Measurements from ENCODE around the gene CBLN2.

CBLN2 gene

GRCh38 chr18:72544092-72544886 lies at the start of gene CBLN2:
Gene CBLN2 (minus strand): TSS chr18:72544342. CDS start chr18:72542160, 2,182 bp downstream.
- DNase-seq: no peak

DNA sequence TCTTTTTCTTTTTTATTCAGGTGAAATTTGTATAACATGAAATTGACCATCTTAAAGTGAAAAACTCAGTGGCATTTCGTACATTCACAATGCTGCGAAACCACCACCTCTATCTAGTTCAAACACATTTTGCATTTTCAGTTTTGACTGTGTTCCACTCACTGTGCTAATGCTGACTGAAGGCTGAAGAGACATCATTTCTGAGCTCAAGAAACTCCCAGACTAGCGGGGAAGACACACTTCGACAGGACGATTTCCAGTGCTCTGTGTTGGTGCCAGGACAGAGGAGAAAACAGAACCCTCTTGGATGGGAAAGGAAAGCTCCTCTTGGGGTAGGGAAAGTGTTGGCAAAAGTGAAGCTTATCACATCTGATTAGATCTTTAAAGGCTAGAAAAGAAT lies 44.2 kb upstream of the CBLN2 start:
- no peak for DNase-seq

DNA sequence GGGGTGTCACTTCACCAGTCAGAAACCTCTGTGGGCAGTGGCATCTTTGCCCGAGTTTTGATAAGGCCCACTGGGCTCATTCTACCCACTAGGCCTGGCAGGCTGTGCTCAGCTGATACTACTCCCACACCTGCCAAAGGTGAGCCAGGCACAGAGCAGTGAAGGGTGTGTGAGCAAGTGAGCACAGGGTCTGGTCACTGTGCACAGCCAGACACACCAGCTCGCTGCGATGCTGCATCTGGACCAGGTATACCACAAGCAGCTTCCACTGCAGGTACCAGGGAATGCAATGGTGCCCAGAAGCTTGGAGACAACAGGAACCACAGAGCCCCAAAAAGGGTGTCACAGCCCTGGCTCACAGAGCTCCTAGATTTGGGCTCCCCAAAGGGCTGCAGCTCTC lies 40.6 kb upstream of the CBLN2 start:
- no peak for DNase-seq

DNA sequence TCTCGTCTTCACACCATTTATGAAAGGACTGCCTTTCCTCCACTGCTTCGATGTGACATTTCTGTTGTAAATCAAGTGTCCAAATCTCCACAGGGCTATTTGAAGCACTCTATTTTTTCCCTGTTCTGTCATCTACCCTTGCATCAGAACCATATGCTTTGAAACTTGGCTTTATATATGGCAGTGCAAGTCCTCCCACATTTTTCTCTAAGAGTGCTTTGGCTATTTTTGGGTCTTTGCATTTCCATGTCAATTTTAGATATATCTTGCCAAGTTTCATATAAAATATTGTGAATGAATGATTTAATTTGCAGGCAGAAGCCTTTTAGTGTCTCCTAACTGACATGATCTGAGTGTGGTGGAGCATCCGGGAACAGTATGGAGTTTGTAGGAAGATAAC lies 37.8 kb upstream of the CBLN2 start:
- DNase-seq: no peak

DNA sequence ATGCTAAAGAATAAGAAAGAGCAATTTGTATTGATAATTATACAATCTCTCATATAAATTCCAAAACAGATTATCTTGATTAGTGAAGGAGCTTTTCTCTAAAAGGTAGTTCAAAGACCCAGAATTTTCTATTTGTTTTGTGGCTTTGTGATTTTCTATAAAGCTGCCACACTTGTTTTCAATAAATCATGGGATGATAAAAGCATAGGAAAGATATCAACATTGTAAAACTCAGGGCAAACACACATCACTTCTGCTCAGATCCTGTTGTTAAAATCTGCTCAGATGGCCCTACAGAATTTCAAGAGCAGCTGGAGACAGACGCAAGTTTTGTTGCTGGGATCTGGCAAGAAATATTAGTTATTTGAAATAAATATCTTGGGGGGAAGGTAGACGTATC lies 28.8 kb upstream of the CBLN2 start:
- no peak for DNase-seq

DNA sequence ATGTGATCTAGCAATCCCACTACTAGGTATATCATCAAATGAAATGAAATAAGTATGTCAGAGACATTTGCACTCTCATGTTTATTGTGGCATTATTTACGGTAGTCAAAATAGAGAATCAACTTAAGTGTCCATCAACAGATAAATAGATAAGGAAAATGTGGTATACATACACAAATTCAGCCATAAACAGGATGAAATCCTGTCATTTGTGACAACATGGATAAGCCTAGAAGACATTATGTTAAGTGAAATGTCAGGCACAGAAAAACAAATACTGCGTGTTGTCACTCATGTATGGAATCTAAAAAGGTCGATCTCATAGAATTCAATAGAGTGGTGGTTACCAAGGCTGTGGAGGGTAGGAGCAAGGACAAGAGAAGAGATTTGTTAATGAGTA lies 22.1 kb upstream of the CBLN2 start:
- no peak for DNase-seq

DNA sequence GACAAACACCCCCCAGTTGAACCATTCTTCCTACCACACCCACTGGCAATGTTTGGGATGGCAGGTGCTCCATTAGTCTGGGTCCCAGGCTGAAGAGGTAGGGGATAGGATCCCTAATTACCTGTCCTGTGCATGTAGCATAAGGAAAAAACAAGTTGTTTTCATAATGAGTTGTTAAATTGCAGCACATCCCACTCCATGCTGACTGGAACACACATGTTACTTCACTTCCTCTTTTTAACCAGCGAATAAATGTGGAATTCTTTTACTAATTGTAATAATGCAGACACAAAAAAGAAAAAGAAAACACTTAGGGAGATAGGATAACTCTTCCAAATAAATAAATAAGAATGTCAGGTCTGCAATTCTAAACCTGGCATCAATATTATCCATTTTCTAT lies 11.8 kb upstream of the CBLN2 start:
- DNase-seq: no peak

DNA sequence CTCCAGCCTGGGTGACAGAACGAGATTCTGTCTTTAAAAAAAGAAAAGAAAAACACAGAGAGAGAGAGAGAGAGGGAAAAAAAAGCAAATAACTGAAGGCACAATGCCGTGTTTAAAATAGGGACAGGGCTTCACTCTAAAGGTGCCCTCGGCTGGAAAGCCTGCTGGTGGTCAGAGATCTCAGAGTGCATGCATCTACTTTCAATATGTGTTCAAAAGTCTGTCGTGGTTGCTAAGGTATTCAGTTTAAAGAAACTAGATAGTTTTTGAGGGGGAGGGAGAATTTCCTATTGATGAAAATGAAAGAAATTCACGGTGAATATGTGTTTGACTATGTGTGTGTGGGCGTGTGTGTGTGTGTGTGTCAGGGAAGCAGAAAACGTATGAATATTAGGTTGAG lies 11.0 kb upstream of the CBLN2 start:
- no peak for DNase-seq

GRCh38 chr18:72543357-72544055 lies 636 bp downstream of the CBLN2 start:
- DNase-seq: no peak

- DNase-seq: no peak
Observed at GRCh38 chr18:72542984-72543356, 1.2 kb downstream of the CBLN2 start.

- DNase-seq: no peak
Observed at GRCh38 chr18:72542342-72542741, 1.8 kb downstream of the CBLN2 start.

- no peak for DNase-seq
Observed at GRCh38 chr18:72541871-72542332, 2.2 kb downstream of the CBLN2 start.

DNA sequence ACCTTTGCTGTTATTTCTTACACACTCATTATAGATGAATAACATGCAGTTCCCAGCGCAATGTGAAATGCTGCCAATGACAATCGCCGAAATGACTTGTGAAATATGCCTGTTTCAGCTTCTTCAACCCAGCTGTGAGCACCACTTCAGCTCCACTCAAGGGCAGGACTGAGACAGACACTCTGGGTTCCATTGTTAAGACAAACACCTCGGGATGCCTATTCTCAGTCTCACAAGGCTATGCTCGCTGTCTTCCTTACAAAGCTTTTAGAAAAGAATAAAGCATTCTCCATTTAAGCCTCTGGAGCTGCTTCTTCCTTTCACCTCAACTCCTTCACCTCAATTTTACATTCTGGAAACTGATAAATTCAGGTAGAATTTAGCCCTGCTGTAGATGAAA lies 4.2 kb downstream of the CBLN2 start:
- DNase-seq: no peak

- DNase-seq: no peak
Observed at GRCh38 chr18:72530622-72531021, 13.5 kb downstream of the CBLN2 start.

DNA sequence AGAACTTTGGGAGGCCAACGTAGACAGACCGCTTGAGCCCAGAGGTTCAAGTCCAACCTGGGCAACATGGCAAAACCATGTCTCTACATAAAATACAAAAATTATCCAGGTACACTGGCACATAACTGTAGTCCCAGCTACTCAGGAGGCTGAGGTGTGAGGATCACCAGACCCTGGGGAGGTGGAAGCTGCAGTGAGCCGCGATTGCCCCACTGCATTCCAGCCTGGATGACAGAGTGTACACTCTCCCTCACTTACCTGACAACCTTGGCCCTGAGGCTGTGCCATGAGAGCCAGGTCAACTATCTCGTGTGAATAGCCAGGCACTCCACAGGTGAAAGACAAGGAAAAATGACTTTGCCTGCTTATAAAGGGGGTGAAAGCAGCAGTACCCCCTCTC lies 39.3 kb downstream of the CBLN2 start:
- DNase-seq: no peak

DNA sequence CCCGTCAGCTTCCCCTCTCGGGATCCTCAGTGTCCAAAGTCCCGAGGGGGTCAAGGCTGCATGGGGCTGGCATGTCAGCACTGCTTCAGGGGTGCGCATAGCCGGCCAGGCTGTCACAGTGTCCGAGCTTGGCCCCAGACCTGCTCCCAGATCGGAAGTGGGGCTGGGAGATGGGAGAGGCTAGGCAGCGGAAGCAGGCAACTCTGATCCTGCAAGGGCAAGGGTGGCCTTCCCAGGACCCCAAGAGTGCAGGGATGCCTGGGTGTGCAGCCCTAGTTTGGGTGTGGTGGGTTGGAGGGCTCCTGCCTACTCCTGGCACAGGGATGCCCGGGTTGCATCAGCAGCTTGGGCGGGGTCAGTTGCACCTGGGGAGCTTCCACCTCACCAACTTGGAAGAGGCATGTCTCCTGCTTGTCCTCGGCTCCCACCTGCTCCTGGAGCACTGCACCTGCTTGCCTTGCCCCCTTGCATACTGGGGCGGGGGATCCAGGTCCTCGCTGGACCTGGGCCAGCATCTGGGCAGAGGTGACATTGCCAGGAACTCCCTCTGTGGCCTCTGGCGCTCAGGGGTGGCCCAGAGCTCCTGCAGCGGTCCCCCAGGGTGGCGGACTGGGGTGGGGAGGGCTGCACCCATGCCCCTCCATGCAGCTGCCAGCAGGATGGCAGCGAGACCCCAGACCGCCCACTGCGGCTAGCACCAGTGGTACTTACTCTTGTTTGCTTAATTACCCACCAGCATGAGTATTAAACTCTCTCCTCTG lies 41.3 kb downstream of the CBLN2 start:
- no peak for DNase-seq

GRCh38 chr18:72492497-72492896 lies 51.6 kb downstream of the CBLN2 start:
- DNase-seq: no peak

Measured in KG1 (cell line).